Measurements from ENCODE around the gene RASSF5.

RASSF5 gene

GRCh38 chr1:206541236-206541833 lies 34.0 kb downstream of the RASSF5 start:
- TF ChIP-seq CTCF (IDR thresholded peaks at IDR 0.05; ENCODE audit: insufficient read depth, low read depth, low read length, missing control alignments): no peak
- no peak for DNase-seq (ENCODE audit: low read depth)
- H3K4me3 ChIP-seq (ENCODE audit: low read length): no peak overlapping the region

- H3K4me3 ChIP-seq (ENCODE audit: low read length): no peak overlapping the region
- peak; percentile 86 for TF ChIP-seq CTCF (IDR thresholded peaks at IDR 0.05; ENCODE audit: insufficient read depth, low read depth, low read length, missing control alignments)
- DNase-seq (ENCODE audit: low read depth): peak; percentile 54
Measured at GRCh38 chr1:206544562-206545257, 37.4 kb downstream of the RASSF5 start.

- TF ChIP-seq CTCF (IDR thresholded peaks at IDR 0.05; ENCODE audit: insufficient read depth, low read depth, low read length, missing control alignments): no peak
- no peak for DNase-seq (ENCODE audit: low read depth)
- no peak overlapping the region for H3K4me3 ChIP-seq (ENCODE audit: low read length)
Measured at GRCh38 chr1:206545351-206545750, 38.0 kb downstream of the RASSF5 start.

- no peak overlapping the region for H3K4me3 ChIP-seq (ENCODE audit: low read length)
- no peak for TF ChIP-seq CTCF (IDR thresholded peaks at IDR 0.05; ENCODE audit: insufficient read depth, low read depth, low read length, missing control alignments)
- no peak for DNase-seq (ENCODE audit: low read depth)
Measured at GRCh38 chr1:206547104-206547503, 39.8 kb downstream of the RASSF5 start.

GRCh38 chr1:206550446-206550845 lies 43.1 kb downstream of the RASSF5 start:
- TF ChIP-seq CTCF (IDR thresholded peaks at IDR 0.05; ENCODE audit: insufficient read depth, low read depth, low read length, missing control alignments): no peak
- no peak for DNase-seq (ENCODE audit: low read depth)
- H3K4me3 ChIP-seq (ENCODE audit: low read length): no peak overlapping the region

GRCh38 chr1:206551296-206551985 lies 44.1 kb downstream of the RASSF5 start:
- no peak for TF ChIP-seq CTCF (IDR thresholded peaks at IDR 0.05; ENCODE audit: insufficient read depth, low read depth, low read length, missing control alignments)
- H3K4me3 ChIP-seq (ENCODE audit: low read length): no peak overlapping the region
- no peak for DNase-seq (ENCODE audit: low read depth)

Data from epithelial cell of esophagus (primary cell).